Measurements from ENCODE around the gene PPP1R14C. TPM values are rescaled to one million over a fixed set of nuclear protein-coding genes. Genes with fewer than 3 reads are reported as not detected.
A peak's percentile ranks its signal among the peaks of the same experiment; 100 is the strongest.

The PPP1R14C gene
- total RNA-seq, 1 experiment from 2014 or later, result 2.5 TPM

- no TSS peak for BruUV-seq (replicated peaks)
Measured at GRCh38 chr6:150176152-150176551, 33.3 kb downstream of the PPP1R14C start.

GRCh38 chr6:150176659-150177058 is 33.8 kb downstream of the PPP1R14C start:
- no peak for TF ChIP-seq CTCF (IDR thresholded peaks at IDR 0.05; ENCODE audit: insufficient read depth in 1 of 2, low read depth in 1 of 2, low read length in 1 of 2, severe bottlenecking in 1 of 2, unreplicated experiment in 1 of 2)
- intact Hi-C loops (cut with micrococcal nuclease; ENCODE audit: unreplicated experiment), result no loop called here
- CTCF ChIA-PET, result no interaction called here

More at GRCh38 chr6:150176152-150176551, 33.3 kb downstream of the PPP1R14C start:
- Histone ChIP-seq H3K27me3 (replicated peaks; ENCODE audit: control insufficient read depth, insufficient read depth, low read length) (no peaks in the 10 kb centered on the region), H3K36me3 (ENCODE audit: control insufficient read depth, insufficient read depth, low read length) (no peaks in the 10 kb centered on the region), H3K4me3 (ENCODE audit: low read depth, low read length) (no peak overlapping the region), H3K4me1 (peaks cover 21% of the 10 kb centered on the region), H3K9me3 (no peaks in the 10 kb centered on the region)
- Mint-ChIP-seq H3K9me3 (ENCODE audit: unreplicated experiment) (no peaks in the 10 kb centered on the region), H3K27ac (ENCODE audit: unreplicated experiment) (no peak overlapping the region), H3K4me1 (ENCODE audit: low read depth, unreplicated experiment) (peaks cover 9% of the 10 kb centered on the region), H3K27me3 (ENCODE audit: insufficient read depth, unreplicated experiment) (no peaks in the 10 kb centered on the region), H3K36me3 (ENCODE audit: insufficient read depth, unreplicated experiment) (no peaks in the 10 kb centered on the region), H3K4me3 (ENCODE audit: unreplicated experiment) (no peak overlapping the region)
- no peak for DNase-seq
- ChIA-PET POLR2A (no interaction called here), CTCF (no interaction called here)
- intact Hi-C loops (cut with micrococcal nuclease; ENCODE audit: unreplicated experiment), result no loop called here
- TF ChIP-seq CTCF (IDR thresholded peaks at IDR 0.05; ENCODE audit: insufficient read depth in 1 of 2, low read depth in 1 of 2, low read length in 1 of 2, severe bottlenecking in 1 of 2, unreplicated experiment in 1 of 2), result no peak

GRCh38 chr6:150177259-150177951 is 34.6 kb downstream of the PPP1R14C start:
- H3K27me3 ChIP-seq (replicated peaks; ENCODE audit: control insufficient read depth, insufficient read depth, low read length), result no peaks in the 10 kb centered on the region
- H3K4me1 ChIP-seq, result peaks cover 21% of the 10 kb centered on the region
- ChIA-PET CTCF (no interaction called here), POLR2A (no interaction called here)
- DNase-seq, result no peak
- H3K9me3 ChIP-seq, result no peaks in the 10 kb centered on the region
- H3K36me3 Mint-ChIP-seq (ENCODE audit: insufficient read depth, unreplicated experiment), result no peaks in the 10 kb centered on the region
- peaks cover 9% of the 10 kb centered on the region for H3K4me1 Mint-ChIP-seq (ENCODE audit: low read depth, unreplicated experiment)
- TF ChIP-seq CTCF (IDR thresholded peaks at IDR 0.05; ENCODE audit: insufficient read depth in 1 of 2, low read depth in 1 of 2, low read length in 1 of 2, severe bottlenecking in 1 of 2, unreplicated experiment in 1 of 2), result no peak
- no peaks in the 10 kb centered on the region for H3K36me3 ChIP-seq (ENCODE audit: control insufficient read depth, insufficient read depth, low read length)
- peak overlapping the region; percentile 69 for H3K27ac Mint-ChIP-seq (ENCODE audit: unreplicated experiment)
- no peaks in the 10 kb centered on the region for H3K9me3 Mint-ChIP-seq (ENCODE audit: unreplicated experiment)
- no peak overlapping the region for H3K4me3 ChIP-seq (ENCODE audit: low read depth, low read length)
- H3K27me3 Mint-ChIP-seq (ENCODE audit: insufficient read depth, unreplicated experiment), result no peaks in the 10 kb centered on the region
- intact Hi-C loops (cut with micrococcal nuclease; ENCODE audit: unreplicated experiment), result no loop called here
- BruUV-seq (replicated peaks), result no TSS peak
- H3K4me3 Mint-ChIP-seq (ENCODE audit: unreplicated experiment), result no peak overlapping the region

More at GRCh38 chr6:150176659-150177058, 33.8 kb downstream of the PPP1R14C start:
- Histone ChIP-seq H3K36me3 (ENCODE audit: control insufficient read depth, insufficient read depth, low read length) (no peaks in the 10 kb centered on the region), H3K27me3 (replicated peaks; ENCODE audit: control insufficient read depth, insufficient read depth, low read length) (no peaks in the 10 kb centered on the region), H3K4me1 (peaks cover 21% of the 10 kb centered on the region), H3K4me3 (ENCODE audit: low read depth, low read length) (no peak overlapping the region), H3K9me3 (no peaks in the 10 kb centered on the region)
- POLR2A ChIA-PET, result no interaction called here
- Mint-ChIP-seq H3K27me3 (ENCODE audit: insufficient read depth, unreplicated experiment) (no peaks in the 10 kb centered on the region), H3K4me1 (ENCODE audit: low read depth, unreplicated experiment) (peaks cover 9% of the 10 kb centered on the region), H3K9me3 (ENCODE audit: unreplicated experiment) (no peaks in the 10 kb centered on the region), H3K36me3 (ENCODE audit: insufficient read depth, unreplicated experiment) (no peaks in the 10 kb centered on the region), H3K27ac (ENCODE audit: unreplicated experiment) (peak overlapping the region; percentile 69), H3K4me3 (ENCODE audit: unreplicated experiment) (no peak overlapping the region)
- no TSS peak for BruUV-seq (replicated peaks)
- DNase-seq, result no peak

Data from Caco-2 (cell line).